ENCODE measurements around the gene IL11RA. TPM values are rescaled to one million over a fixed set of nuclear protein-coding genes. Genes with fewer than 3 reads are reported as not detected.

The IL11RA gene
- total and polyA plus RNA-seq, 9 of the 15 experiments (the other 6 are each of a cell fraction or from before 2014, with no cell fraction given) = 0.11 to 5.8 (median 2.8) TPM

- Histone ChIP-seq H3K9me1 (ENCODE audit: control insufficient read depth, insufficient read depth, low read length) (peaks cover 7% of the 10 kb centered on the region), H3K9me3 (replicated peaks; ENCODE audit: control insufficient read depth, insufficient read depth, low read depth, low read length) (no peaks in the 10 kb centered on the region), H4K20me1 (replicated peaks; ENCODE audit: control insufficient read depth, insufficient read depth, low read length) (no peaks in the 10 kb centered on the region), H3K79me2 (ENCODE audit: control insufficient read depth, insufficient read depth, low read length) (peaks cover 21% of the 10 kb centered on the region), H3K9ac (ENCODE audit: insufficient read depth in 1 of 2, low read depth in 2 of 2, low read length in 2 of 2) (peak within 1 kb of the TSS; percentile 80 to 90), H3K4me3 (peak within 1 kb of the TSS; percentile 84), H3K27me3 (ENCODE audit: control insufficient read depth in 2 of 2, insufficient read depth in 2 of 2, low read length in 2 of 2) (no peaks in the 10 kb centered on the region), H3K27ac (ENCODE audit: extremely low read depth, low read depth, low read length) (peak within 1 kb of the TSS; percentile 75), H3K4me2 (ENCODE audit: insufficient read depth, low read length) (peak within 1 kb of the TSS; percentile 92), H3K4me1 (replicated peaks in 1 of 2; ENCODE audit: control insufficient read depth in 2 of 2, insufficient read depth in 2 of 2, low read length in 2 of 2) (peaks cover 22 to 28% of the 10 kb centered on the region in 2 experiments; a peak in 4 of 5 replicates), H3K36me3 (ENCODE audit: control insufficient read depth, insufficient read depth, low read length) (peaks cover 27% of the 10 kb centered on the region; the same call in 2 of the 3 replicates), H2AFZ (ENCODE audit: low read depth, low read length) (peak within 1 kb of the TSS; percentile 97)
- TSS peak; percentile 58 for BruUV-seq (replicated peaks)
- ATAC-seq (peak; percentile 90), DNase-seq (ENCODE audit: extremely low read depth in 1 of 4, low spot score in 3 of 4) (peak; percentile 92 to 97 (median 96)), FAIRE-seq (peak; percentile 79)
- 3% methylated on average over 33 of the region's 43 CpGs for WGBS (ENCODE audit: insufficient coverage, low coverage, missing lambda C conversion rate)
- ChIA-PET POLR2A (interaction anchor here (0.6 to 1.3 kb wide), 8 partner anchors 8 to 774 kb away, joined by 3 to 7 read pairs (median 4); partner anchors contain the start of genes DCTN3 and SIGMAR1), CTCF (ENCODE audit: low intra/inter-chr PET ratio) (interaction anchor here (1.0 to 1.4 kb wide), 2 partner anchors 19 to 55 kb away, joined by 3 read pairs; a partner anchor contains a TSS)
- intact Hi-C loops (cut with micrococcal nuclease) = no loop called here
- in situ Hi-C loops (cut with MboI) = no loop called here
- TF ChIP-seq YBX1 (IDR thresholded peaks at IDR 0.05) (no peak), RBM22 (IDR thresholded peaks at IDR 0.05; ENCODE audit: low read depth, low read length, poor library complexity, severe bottlenecking) (no peak), OTX1 (CRISPR knock-in tag; IDR thresholded peaks at IDR 0.05) (no peak), RFX1 (IDR thresholded peaks at IDR 0.05) (no peak), BCLAF1 (IDR thresholded peaks at IDR 0.05; ENCODE audit: borderline replicate concordance in 1 of 2, control insufficient read depth in 1 of 2, low read depth in 2 of 2, low read length in 1 of 2) (no peak), ZKSCAN3 (CRISPR knock-in tag; IDR thresholded peaks at IDR 0.05) (no peak)
- TF ChIP-seq, protein P1, sequence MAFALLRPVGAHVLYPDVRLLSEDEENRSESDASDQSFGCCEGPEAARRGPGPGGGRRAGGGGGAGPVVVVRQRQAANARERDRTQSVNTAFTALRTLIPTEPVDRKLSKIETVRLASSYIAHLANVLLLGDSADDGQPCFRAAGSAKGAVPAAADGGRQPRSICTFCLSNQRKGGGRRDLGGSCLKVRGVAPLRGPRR (CRISPR knock-in tag; IDR thresholded peaks at IDR 0.05) = no peak
- TF ChIP-seq, protein P2, sequence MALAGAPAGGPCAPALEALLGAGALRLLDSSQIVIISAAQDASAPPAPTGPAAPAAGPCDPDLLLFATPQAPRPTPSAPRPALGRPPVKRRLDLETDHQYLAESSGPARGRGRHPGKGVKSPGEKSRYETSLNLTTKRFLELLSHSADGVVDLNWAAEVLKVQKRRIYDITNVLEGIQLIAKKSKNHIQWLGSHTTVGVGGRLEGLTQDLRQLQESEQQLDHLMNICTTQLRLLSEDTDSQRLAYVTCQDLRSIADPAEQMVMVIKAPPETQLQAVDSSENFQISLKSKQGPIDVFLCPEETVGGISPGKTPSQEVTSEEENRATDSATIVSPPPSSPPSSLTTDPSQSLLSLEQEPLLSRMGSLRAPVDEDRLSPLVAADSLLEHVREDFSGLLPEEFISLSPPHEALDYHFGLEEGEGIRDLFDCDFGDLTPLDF (CRISPR knock-in tag; IDR thresholded peaks at IDR 0.05) = no peak
- TF ChIP-seq, protein P3, sequence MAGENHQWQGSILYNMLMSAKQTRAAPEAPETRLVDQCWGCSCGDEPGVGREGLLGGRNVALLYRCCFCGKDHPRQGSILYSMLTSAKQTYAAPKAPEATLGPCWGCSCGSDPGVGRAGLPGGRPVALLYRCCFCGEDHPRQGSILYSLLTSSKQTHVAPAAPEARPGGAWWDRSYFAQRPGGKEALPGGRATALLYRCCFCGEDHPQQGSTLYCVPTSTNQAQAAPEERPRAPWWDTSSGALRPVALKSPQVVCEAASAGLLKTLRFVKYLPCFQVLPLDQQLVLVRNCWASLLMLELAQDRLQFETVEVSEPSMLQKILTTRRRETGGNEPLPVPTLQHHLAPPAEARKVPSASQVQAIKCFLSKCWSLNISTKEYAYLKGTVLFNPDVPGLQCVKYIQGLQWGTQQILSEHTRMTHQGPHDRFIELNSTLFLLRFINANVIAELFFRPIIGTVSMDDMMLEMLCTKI (IDR thresholded peaks at IDR 0.05; ENCODE audit: partially characterized antibody) = no peak
Measured at GRCh38 chr9:34646211-34647083, 5.5 kb upstream of the IL11RA start, which contains the start of gene GALT. TSS of gene GALT (plus strand) at chr9:34646675. CDS start at chr9:34646705, 30 bp downstream.
